GM23248 (cell line): ENCODE measurements around the gene SLC8A1. TPM values are rescaled to one million over a fixed set of nuclear protein-coding genes. Genes with fewer than 3 reads are reported as not detected.
A peak's percentile ranks its signal among the peaks of the same experiment; 100 is the strongest.

Experiments
- DNase-seq: peaks from one replicate; pipeline ENCODE4 v3.0.0-alpha.2; 2015
- H2AFZ ChIP-seq: fragments of 200-600 bp; sonication (generic); 2 replicates; pipeline ENCODE4 v1.6.1; 2016; ENCODE audit warnings: antibody characterized with exemption
- H3F3A ChIP-seq: fragments of 200-600 bp; sonication (generic); 2 replicates; pipeline ENCODE4 v1.6.1; 2016; ENCODE audit warnings: mild to moderate bottlenecking, antibody characterized with exemption, mixed run types; ENCODE audit not compliant: insufficient read depth
- H3K27ac ChIP-seq: fragments of 200-600 bp; sonication (generic); 2 replicates; pipeline ENCODE4 v1.5.1; 2016; ENCODE audit warnings: mild to moderate bottlenecking
- H3K27me3 ChIP-seq: fragments of 200-600 bp; sonication (generic); replicated peaks from 2 replicates; pipeline ENCODE4 v1.6.1; 2016; ENCODE audit warnings: mild to moderate bottlenecking; ENCODE audit not compliant: insufficient read depth
- H3K36me3 ChIP-seq: fragments of 200-600 bp; sonication (generic); 2 replicates; pipeline ENCODE4 v1.6.1; 2016; ENCODE audit warnings: low read depth, mild to moderate bottlenecking
- H3K4me1 ChIP-seq: fragments of 200-600 bp; sonication (generic); 2 replicates; pipeline ENCODE4 v1.6.1; 2016; ENCODE audit warnings: mild to moderate bottlenecking; ENCODE audit not compliant: insufficient read depth
- H3K4me2 ChIP-seq: fragments of 200-600 bp; sonication (generic); one replicate; pipeline ENCODE4 v1.6.1; 2016; ENCODE audit warnings: mild to moderate bottlenecking; ENCODE audit not compliant: unreplicated experiment
- H3K4me3 ChIP-seq: fragments of 200-600 bp; sonication (generic); 2 replicates; pipeline ENCODE4 v1.5.1; 2016; ENCODE audit warnings: mild to moderate bottlenecking
- H3K79me2 ChIP-seq: fragments of 200-600 bp; sonication (generic); 2 replicates; pipeline ENCODE4 v1.6.1; 2016; ENCODE audit warnings: mild to moderate bottlenecking; ENCODE audit not compliant: insufficient read depth
- H3K9ac ChIP-seq: fragments of 200-600 bp; sonication (generic); 2 replicates; pipeline ENCODE4 v1.6.1; 2016; ENCODE audit warnings: mild to moderate bottlenecking
- H3K9me2 ChIP-seq: fragments of 200-600 bp; sonication (generic); 2 replicates; pipeline ENCODE4 v1.6.1; 2016; ENCODE audit warnings: mixed run types, mild to moderate bottlenecking, moderate library complexity; ENCODE audit not compliant: insufficient read depth
- H3K9me3 ChIP-seq: fragments of 200-600 bp; sonication (generic); one replicate; pipeline ENCODE4 v1.6.1; 2017; ENCODE audit warnings: low read depth
- H4K20me1 ChIP-seq: fragments of 200-600 bp; sonication (generic); 2 replicates; pipeline ENCODE4 v1.6.0; 2016; ENCODE audit not compliant: insufficient read depth
- EZH2 ChIP-seq: fragments of 200-600 bp; sonication (generic); IDR thresholded peaks from 2 replicates; pipeline ENCODE4 v1.6.1; 2018; ENCODE audit warnings: antibody characterized with exemption, mild to moderate bottlenecking; ENCODE audit not compliant: insufficient read depth, poor library complexity, severe bottlenecking
- EZH2phosphoT487 ChIP-seq: fragments of 200-600 bp; sonication (generic); IDR thresholded peaks from 2 replicates; pipeline ENCODE4 v1.6.1; 2018; ENCODE audit warnings: antibody characterized with exemption, moderate library complexity, mild to moderate bottlenecking, low read depth; ENCODE audit not compliant: insufficient read depth
- WGBS, 2 experiments: methylation state at CpG; one replicate each; pipeline ENCODE4 v1.1.6; 2015 to 2017; ENCODE audit warnings: low lambda C conversion rate in 2 of 2, low coverage in 1 of 2; ENCODE audit errors: missing lambda C conversion rate in 2 of 2; 5-methylcytosine and 5-hydroxymethylcytosine counted together
- in situ Hi-C: fragments of 300-500 bp; cut with MboI; formaldehyde crosslinking; loops from 2 replicates; pipeline ENCODE4 v1.15.0; 2020
- polyA plus RNA-seq: library from polyadenylated mRNA; unstranded; fragments of >200 nt; fragmentation: Nextera tagmentation; extraction: Ambion mirVana; gene quantifications from 2 replicates; pipeline ENCODE4 v1.2.1, GENCODE V29; 2016
- total RNA-seq: library from RNA; depleted of rRNA; stranded (reverse); fragments of >200 nt; shearing (Covaris generic); gene quantifications from 2 replicates; pipeline ENCODE4 v1.2.3, GENCODE V29; 2014

Gene SLC8A1
- total and polyA plus RNA-seq, 2 experiments from 2014 or later, result 13.8 to 83.4 TPM

- no peaks in the 10 kb centered on the region for H3K27me3 ChIP-seq
- no peak overlapping the region for H3K27ac ChIP-seq
- no peak overlapping the region for H3K4me2 ChIP-seq
- H3K36me3 ChIP-seq, result no peaks in the 10 kb centered on the region
- H3F3A ChIP-seq, result peaks cover 40% of the 10 kb centered on the region
- no peaks in the 10 kb centered on the region for H4K20me1 ChIP-seq
- H3K4me1 ChIP-seq, result peaks cover 62% of the 10 kb centered on the region
- peaks cover 2% of the 10 kb centered on the region; the same call in 1 of the 2 replicates for H3K79me2 ChIP-seq
- WGBS, 2 experiments, result 92 to 94% methylated on average over 7 of the region's 7 CpGs
- H2AFZ ChIP-seq, result no peak overlapping the region
- no peak for DNase-seq
- H3K9ac ChIP-seq, result no peak overlapping the region
- H3K4me3 ChIP-seq, result no peak overlapping the region
- no peaks in the 10 kb centered on the region for H3K9me3 ChIP-seq
- no peak for TF ChIP-seq EZH2phosphoT487
- no peak for TF ChIP-seq EZH2
- H3K9me2 ChIP-seq, result no peaks in the 10 kb centered on the region
- in situ Hi-C loops, result no loop called here
Observed at GRCh38 chr2:40283111-40283909, 168.6 kb downstream of the SLC8A1 start.

GRCh38 chr2:40282428-40282827 lies 169.5 kb downstream of the SLC8A1 start:
- no peaks in the 10 kb centered on the region for H4K20me1 ChIP-seq
- no peak overlapping the region for H3K27ac ChIP-seq
- in situ Hi-C loops, result no loop called here
- no peak overlapping the region for H2AFZ ChIP-seq
- H3K4me3 ChIP-seq, result no peak overlapping the region
- no peaks in the 10 kb centered on the region for H3K27me3 ChIP-seq
- 96 to 97% methylated on average over 7 of the region's 7 CpGs for WGBS, 2 experiments
- DNase-seq, result no peak
- peaks cover 40% of the 10 kb centered on the region for H3F3A ChIP-seq
- H3K4me2 ChIP-seq, result no peak overlapping the region
- H3K9me3 ChIP-seq, result no peaks in the 10 kb centered on the region
- no peaks in the 10 kb centered on the region for H3K9me2 ChIP-seq
- peaks cover 62% of the 10 kb centered on the region for H3K4me1 ChIP-seq
- H3K79me2 ChIP-seq, result peaks cover 8% of the 10 kb centered on the region; the same call in 1 of the 2 replicates
- no peaks in the 10 kb centered on the region for H3K36me3 ChIP-seq
- H3K9ac ChIP-seq, result no peak overlapping the region
- no peak for TF ChIP-seq EZH2
- TF ChIP-seq EZH2phosphoT487, result no peak

DNA sequence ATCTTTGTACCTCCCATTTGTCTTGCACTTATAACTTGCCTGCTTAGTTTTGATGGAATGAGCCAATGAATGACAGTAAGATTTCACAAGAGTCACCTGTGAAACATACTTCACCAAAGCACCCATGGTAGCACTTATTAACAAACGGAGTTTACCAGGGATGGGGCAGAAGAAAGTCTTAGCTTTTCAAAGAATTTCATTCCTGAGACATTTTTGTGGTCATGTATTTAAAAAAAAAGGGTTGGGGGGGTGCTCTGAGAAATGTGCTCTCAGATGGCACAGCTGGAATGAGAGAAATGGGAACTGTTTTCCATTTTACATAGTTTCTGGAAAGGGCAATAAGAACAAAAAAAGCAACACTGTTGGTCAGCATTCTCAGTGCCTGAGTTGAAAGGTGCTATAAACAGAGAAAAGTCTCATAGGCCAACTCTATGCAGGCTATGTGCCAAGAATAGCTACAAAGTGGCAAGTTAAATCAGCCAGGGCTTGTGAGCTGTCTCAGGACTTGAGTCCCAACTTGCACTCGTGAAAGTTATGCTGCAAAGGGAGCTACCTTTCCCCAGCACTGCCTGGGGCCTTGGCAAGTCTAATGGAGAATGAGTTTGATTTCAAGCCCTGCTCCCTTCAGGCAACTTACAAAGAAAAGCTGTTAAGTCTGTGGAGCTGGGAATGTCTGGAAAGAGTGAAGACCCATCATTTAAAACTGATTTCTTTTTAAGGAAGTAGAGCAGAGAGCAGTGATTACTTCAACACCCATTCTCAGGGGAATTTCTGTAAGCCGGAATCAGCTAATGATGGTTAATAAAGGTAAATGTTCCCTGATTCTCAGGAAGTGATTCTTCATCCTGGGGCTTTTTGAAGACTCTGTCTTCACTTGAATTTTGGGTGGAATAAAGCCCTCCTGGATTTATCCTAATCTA lies 170.6 kb downstream of the SLC8A1 start:
- Histone ChIP-seq H3K9me2 (no peaks in the 10 kb centered on the region), H3K9me3 (no peaks in the 10 kb centered on the region), H4K20me1 (no peaks in the 10 kb centered on the region), H3K4me3 (no peak overlapping the region), H3K79me2 (peaks cover 8% of the 10 kb centered on the region; the same call in 1 of the 2 replicates), H3K36me3 (no peaks in the 10 kb centered on the region), H3K4me1 (peaks cover 55% of the 10 kb centered on the region), H3K27ac (peak overlapping the region; percentile 46), H3K4me2 (peak overlapping the region; percentile 54), H3K9ac (no peak overlapping the region; the same call in 1 of the 2 replicates), H3F3A (peaks cover 40% of the 10 kb centered on the region), H3K27me3 (no peaks in the 10 kb centered on the region), H2AFZ (no peak overlapping the region)
- TF ChIP-seq EZH2phosphoT487 (no peak), EZH2 (no peak)
- 24 to 34% methylated on average over 3 of the region's 3 CpGs for WGBS, 2 experiments
- DNase-seq, result peak; percentile 85
- in situ Hi-C loops, result no loop called here

DNA sequence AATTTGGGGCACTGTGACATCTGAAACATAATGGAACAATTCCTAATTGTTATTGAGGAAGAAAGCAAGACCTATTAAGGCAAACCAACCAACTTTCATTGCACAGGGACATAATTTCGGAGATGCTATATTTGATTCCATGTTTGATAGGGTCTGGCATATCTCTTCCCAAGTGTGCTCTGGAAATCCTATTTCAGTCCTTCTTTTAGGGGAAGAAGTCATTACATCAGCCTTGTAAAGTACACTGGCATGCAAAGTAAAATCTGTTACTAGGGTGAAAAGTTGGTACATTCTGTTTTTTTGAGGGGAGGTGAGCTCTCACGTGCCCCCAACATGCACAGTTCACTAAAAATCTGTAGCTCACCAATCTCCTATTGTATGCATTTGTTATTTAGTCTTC lies 172.4 kb downstream of the SLC8A1 start:
- Histone ChIP-seq H3F3A (peaks cover 32% of the 10 kb centered on the region), H3K4me1 (peaks cover 44% of the 10 kb centered on the region), H3K9me2 (no peaks in the 10 kb centered on the region), H3K9ac (peak overlapping the region; percentile 62), H3K79me2 (peaks cover 8% of the 10 kb centered on the region; the same call in 1 of the 2 replicates), H4K20me1 (no peaks in the 10 kb centered on the region), H3K9me3 (no peaks in the 10 kb centered on the region), H3K27ac (no peak overlapping the region), H3K4me2 (peak overlapping the region; percentile 83), H3K4me3 (peak overlapping the region; percentile 61), H2AFZ (peak overlapping the region; percentile 71), H3K36me3 (no peaks in the 10 kb centered on the region), H3K27me3 (no peaks in the 10 kb centered on the region)
- in situ Hi-C loops, result no loop called here
- WGBS, 2 experiments, result 90 to 96% methylated on average over 2 of the region's 2 CpGs
- no peak for DNase-seq
- TF ChIP-seq EZH2phosphoT487, result no peak
- TF ChIP-seq EZH2, result no peak
